Colonic mucosa (tissue), 4 donors: ENCODE measurements around the gene VPS37C. TPM values are rescaled to one million over a fixed set of nuclear protein-coding genes. Genes with fewer than 3 reads are reported as not detected.

Source experiments
- DNase-seq: peaks from one replicate; pipeline ENCODE4 v3.0.0-alpha.2; 2020
- H3K27ac ChIP-seq: fragments of 200-600 bp; one replicate; pipeline ENCODE4 v1.8.0; 2021
- H3K27me3 ChIP-seq: fragments of 200-600 bp; one replicate; pipeline ENCODE4 v1.8.0; 2021
- H3K36me3 ChIP-seq: fragments of 200-600 bp; one replicate; pipeline ENCODE4 v1.8.0; 2021
- H3K4me1 ChIP-seq: fragments of 200-600 bp; one replicate; pipeline ENCODE4 v1.8.0; 2021; ENCODE audit warnings: mild to moderate bottlenecking
- H3K4me3 ChIP-seq: fragments of 200-600 bp; one replicate; pipeline ENCODE4 v1.8.0; 2021
- H3K9ac ChIP-seq, 2 donors: one replicate each; pipeline ENCODE4 v1.7.0; 2013; ENCODE audit warnings: control low read depth in 2 of 2, low read depth in 2 of 2, low read length in 2 of 2
- H3K9me3 ChIP-seq: fragments of 200-600 bp; one replicate; pipeline ENCODE4 v1.8.0; 2021
- CTCF ChIP-seq: fragments of 200-600 bp; IDR thresholded peaks from one replicate; pipeline ENCODE4 v1.8.0; 2022; ENCODE audit warnings: antibody characterized with exemption, mild to moderate bottlenecking
- intact Hi-C: fragments of 100-400 bp; cut with DNase I; formaldehyde crosslinking; loops from one replicate; pipeline ENCODE4 v1.14.1; 2022
- total RNA-seq, 2 donors: library from RNA; stranded (reverse); fragmentation: NEBNext Ultra II Directional in 1 of 2; extraction: Animal tissue kit (Norgen Biotek cat#: 25700) in 1 of 2; gene quantifications; one replicate each; pipeline ENCODE4 v1.2.1, GENCODE V29; 2021
- donor health status: healthy.
- donor health status: DM: no; HTN: no; CAD: no.
- donor health status: DM: no; HTN: no; CAD: no.

VPS37C gene
- total RNA-seq, 2 donors from 2014 or later: 26.8 to 35.4 TPM

GRCh38 chr11:61080986-61081590, 80.1 kb downstream of the VPS37C start:
- no peak overlapping the region for H3K27ac ChIP-seq

GRCh38 chr11:61080526-61080925, 80.7 kb downstream of the VPS37C start:
- Histone ChIP-seq H3K27ac (no peak overlapping the region), H3K4me1 (no peaks in the 10 kb centered on the region), H3K4me3 (no peak overlapping the region), H3K9ac (no peak overlapping the region), H3K9me3 (no peaks in the 10 kb centered on the region), H3K36me3 (no peaks in the 10 kb centered on the region), H3K27me3 (no peaks in the 10 kb centered on the region)
- intact Hi-C loops: no loop called here
- TF ChIP-seq CTCF: no peak
- no peak for DNase-seq

More at GRCh38 chr11:61080986-61081590, 80.1 kb downstream of the VPS37C start:
- Histone ChIP-seq H3K27me3 (no peaks in the 10 kb centered on the region), H3K9ac (no peak overlapping the region), H3K36me3 (no peaks in the 10 kb centered on the region), H3K9me3 (no peaks in the 10 kb centered on the region), H3K4me3 (no peak overlapping the region), H3K4me1 (no peaks in the 10 kb centered on the region)
- intact Hi-C loops: no loop called here
- no peak for DNase-seq
- no peak for TF ChIP-seq CTCF

Other genes starting within 250 kb of the VPS37C start
- 10 to 100 TPM; 35.0 to 53.4 TPM for gene TMEM109, start 247.3 kb downstream of the VPS37C start, total RNA-seq
- gene TMEM132A, start 237.0 kb downstream of the VPS37C start, total RNA-seq: 10 to 100 TPM; 12.3 to 20.7 TPM
- gene SLC15A3, start 209.2 kb downstream of the VPS37C start, total RNA-seq: 10 to 100 TPM in 1 of 2 donors, 1 to 10 TPM in 1; 6.6 to 14.4 TPM
- 1 to 10 TPM; 3.0 to 3.8 TPM for gene CD6, start 189.7 kb downstream of the VPS37C start, total RNA-seq
- gene CD5, start 58.9 kb downstream of the VPS37C start, total RNA-seq: 1 to 10 TPM; 2.1 to 2.4 TPM
- gene PGA3, start 42.1 kb upstream of the VPS37C start, total RNA-seq: under 1 TPM in 1 of 2 donors, not detected in 1; 0.35 TPM
- gene PGA4, start 60.9 kb upstream of the VPS37C start, total RNA-seq: not detected
- not detected for gene PGA5, start 79.7 kb upstream of the VPS37C start, total RNA-seq
- gene VWCE, start 133.9 kb upstream of the VPS37C start, total RNA-seq: under 1 TPM; 0.37 to 0.58 TPM
- 100 to 1,000 TPM; 154 to 189 TPM for gene DDB1, start 171.7 kb upstream of the VPS37C start, total RNA-seq
- gene TKFC, start 171.8 kb upstream of the VPS37C start, total RNA-seq: 10 to 100 TPM; 50.0 to 81.3 TPM
- gene CYB561A3, start 200.5 kb upstream of the VPS37C start, total RNA-seq: 10 to 100 TPM; 64.2 to 88.5 TPM
- 10 to 100 TPM; 27.4 to 37.7 TPM for gene TMEM138, start 200.9 kb upstream of the VPS37C start, total RNA-seq
- gene TMEM216, start 231.2 kb upstream of the VPS37C start, total RNA-seq: 10 to 100 TPM in 1 of 2 donors, 1 to 10 TPM in 1; 9.0 to 10.3 TPM